GM20000 (cell line): ENCODE data around the gene TMED10.
"Not testable (repeated sequence)": the region's sequence is repeated elsewhere in the genome, so short reads cannot be mapped to it uniquely, and the experiment has no call there.

Experiments
- DNase-seq: peaks from one replicate; pipeline ENCODE4 v3.0.0; 2012; ENCODE audit warnings: low spot score
- CTCF ChIP-seq: IDR thresholded peaks from 2 replicates; pipeline ENCODE4 v1.5.1; 2012; ENCODE audit warnings: mild to moderate bottlenecking, control low read depth; ENCODE audit errors: extremely low read depth, missing control alignments

TMED10 gene

GRCh38 chr14:75184039-75184438 is 7.6 kb upstream of the TMED10 start:
- TF ChIP-seq CTCF = no peak
- DNase-seq = no peak

GRCh38 chr14:75183225-75183624 is 6.8 kb upstream of the TMED10 start:
- DNase-seq = no peak

DNA sequence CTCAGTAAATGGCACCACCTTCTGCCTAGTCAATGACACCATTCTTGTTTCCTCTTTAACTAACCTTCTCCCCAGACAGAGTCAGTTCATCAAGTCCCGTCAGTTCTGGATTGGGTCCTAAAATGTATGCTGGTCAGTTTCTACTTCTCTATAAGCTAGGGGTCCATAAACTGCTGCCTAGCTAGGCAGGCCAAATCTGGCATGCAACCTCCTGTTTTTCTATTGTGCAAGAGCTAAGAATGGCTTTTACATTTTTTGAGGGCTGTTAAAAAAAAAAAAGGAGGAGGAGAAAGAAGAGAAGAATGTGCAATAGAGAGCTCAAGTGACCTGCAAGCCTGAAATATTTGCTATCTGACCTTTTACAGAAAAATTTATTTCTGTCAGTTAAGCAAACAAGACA is 6.4 kb upstream of the TMED10 start:
- no peak for TF ChIP-seq CTCF
- no peak for DNase-seq

More at GRCh38 chr14:75183225-75183624, 6.8 kb upstream of the TMED10 start:
- no peak for TF ChIP-seq CTCF

GRCh38 chr14:75182163-75182562 is 5.8 kb upstream of the TMED10 start:
- DNase-seq = not testable (repeated sequence)

- DNase-seq = no peak
- TF ChIP-seq CTCF = no peak
Observed at GRCh38 chr14:75181293-75182062, 5.1 kb upstream of the TMED10 start.

GRCh38 chr14:75175677-75176141 is 703 bp downstream of the TMED10 start:
- no peak for TF ChIP-seq CTCF
- DNase-seq = no peak

DNA sequence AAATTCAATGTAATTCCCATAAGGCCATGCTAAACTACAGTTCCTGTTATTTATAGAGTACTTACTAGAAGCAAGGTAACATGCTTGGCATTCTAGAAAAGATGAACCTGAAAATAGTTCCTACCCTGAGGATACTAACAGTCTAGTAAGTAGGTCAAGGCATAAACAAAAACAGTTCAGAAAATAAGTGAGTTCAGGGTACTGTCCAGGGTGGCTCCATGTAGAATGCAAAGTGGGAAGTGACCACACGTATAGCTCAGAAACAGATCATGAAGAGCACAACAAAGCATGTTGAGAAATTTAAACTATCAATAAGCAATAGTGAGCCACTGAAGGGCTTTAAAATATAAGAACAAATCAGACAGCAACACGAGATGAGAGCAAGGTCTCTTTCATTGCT is 2.3 kb downstream of the TMED10 start:
- DNase-seq = no peak
- no peak for TF ChIP-seq CTCF

- no peak for DNase-seq
- no peak for TF ChIP-seq CTCF
Observed at GRCh38 chr14:75170772-75171171, 5.6 kb downstream of the TMED10 start.
